K562 (cell line): ENCODE measurements around the gene SCN5A.

Experiments
- CEBPB ChIP-seq: fragments of 450-650 bp; IDR thresholded peaks from 2 replicates; pipeline ENCODE4 v1.6.1; 2016; ENCODE audit warnings: missing genetic modification characterization, missing compliant biosample characterization
- FOXM1 ChIP-seq, 2 experiments: fragments of 450-650 bp in 1 of 2; sonication (generic) in 1 of 2; formaldehyde crosslinking in 1 of 2; IDR thresholded peaks; 2 replicates each; pipeline versions ENCODE4 v1.6.1 to v1.9.0; 2017 to 2022; ENCODE audit warnings: low read depth in 2 of 2, mild to moderate bottlenecking in 2 of 2, missing genetic modification reagents in 1 of 2, moderate library complexity in 1 of 2
- GATA2 ChIP-seq: sonication (generic); formaldehyde crosslinking; IDR thresholded peaks from 2 replicates; pipeline ENCODE4 v1.4.0; 2020; ENCODE audit warnings: mild to moderate bottlenecking, missing genetic modification reagents
- MYNN ChIP-seq, 2 experiments: sonication (generic); formaldehyde crosslinking in 1 of 2; IDR thresholded peaks; 2 replicates each; pipeline versions ENCODE4 v1.5.0 to v1.6.1; 2016 to 2020; ENCODE audit warnings: antibody characterized with exemption in 1 of 2, missing genetic modification reagents in 1 of 2
- POLR2AphosphoS5 ChIP-seq: IDR thresholded peaks from 2 replicates; pipeline ENCODE4 v1.6.1; 2011; ENCODE audit warnings: mild to moderate bottlenecking, low read depth, low read length, moderate library complexity; ENCODE audit not compliant: control insufficient read depth, insufficient read depth
- TCF7L2 ChIP-seq: fragments of 150-350 bp; IDR thresholded peaks from 2 replicates; pipeline ENCODE4 v1.6.1; 2016; ENCODE audit warnings: low read depth, mild to moderate bottlenecking, low read length, moderate library complexity
- TOE1 ChIP-seq, 2 experiments: fragments of 450-650 bp in 1 of 2; sonication (generic) in 1 of 2; formaldehyde crosslinking in 1 of 2; IDR thresholded peaks; 2 replicates each; pipeline versions ENCODE4 v1.7.1 to v1.8.0; 2016 to 2022; ENCODE audit warnings: borderline replicate concordance in 2 of 2, mild to moderate bottlenecking in 2 of 2, antibody characterized with exemption in 1 of 2, inconsistent platforms in 1 of 2, low read depth in 1 of 2, missing genetic modification reagents in 1 of 2, moderate library complexity in 1 of 2
- ZNF384 ChIP-seq: IDR thresholded peaks from 2 replicates; pipeline ENCODE4 v1.6.1; 2012; ENCODE audit warnings: low read depth, low read length, improper control_type of control experiment
- ZNF436 ChIP-seq: fragments of 250-450, 450-650 bp; sonication (Bioruptor Pico); formaldehyde crosslinking; IDR thresholded peaks from 2 replicates; pipeline ENCODE4 v1.7.0; 2020; ENCODE audit warnings: mild to moderate bottlenecking
- ZNF589 ChIP-seq: fragments of 200-800 bp; sonication (Bioruptor generic); IDR thresholded peaks from 2 replicates; pipeline ENCODE4 v1.6.1; 2016; ENCODE audit warnings: low read depth, missing genetic modification characterization, missing compliant biosample characterization
- TF ChIP-seq, protein P1 (sequence below), 3 experiments: IDR thresholded peaks in 2 of 3; conservative IDR thresholded peaks in 1 of 3; 2 replicates each; pipeline ENCODE4 v1.5.1; 2011 to 2012; ENCODE audit warnings: low read length in 3 of 3, mild to moderate bottlenecking in 3 of 3, control low read depth in 2 of 3, improper control_type of control experiment in 1 of 3, inconsistent platforms in 1 of 3, low read depth in 1 of 3, mixed read lengths in 1 of 3, moderate library complexity in 1 of 3; ENCODE audit not compliant: insufficient read depth in 2 of 3
- TF ChIP-seq, protein P2 (sequence below), 2 experiments: fragments of 200-800 bp in 1 of 2; sonication (Bioruptor generic) in 1 of 2; sonication (generic) in 1 of 2; formaldehyde crosslinking in 1 of 2; IDR thresholded peaks in 1 of 2; conservative IDR thresholded peaks in 1 of 2; 2 replicates each; pipeline versions ENCODE4 v1.5.0 to v1.6.1; 2016 to 2020; ENCODE audit warnings: missing compliant biosample characterization in 1 of 2, missing genetic modification characterization in 1 of 2, missing genetic modification reagents in 1 of 2
- TF ChIP-seq, protein P3 (sequence below): sonication (generic); formaldehyde crosslinking; IDR thresholded peaks from 2 replicates; pipeline ENCODE4 v1.9.0; 2022; ENCODE audit warnings: mild to moderate bottlenecking, missing genetic modification reagents

DNA sequence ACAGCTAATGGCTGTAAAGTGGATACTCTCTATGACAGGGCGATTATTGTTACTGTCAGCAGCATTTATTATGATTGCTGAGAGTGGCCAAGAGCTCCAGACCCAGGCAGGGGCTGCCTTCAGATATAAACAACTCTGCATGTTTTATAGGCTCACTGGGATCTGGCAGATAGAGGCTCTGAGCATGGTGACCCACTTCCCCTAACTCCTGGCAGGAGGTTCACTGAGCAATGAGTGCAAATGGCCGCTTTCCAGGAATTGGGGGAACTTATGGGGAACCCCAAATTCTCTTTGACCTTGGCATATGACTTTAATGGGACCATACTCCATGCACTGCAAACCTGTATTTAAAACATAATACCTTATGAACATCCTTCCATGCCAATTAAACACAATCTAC is 59.0 kb downstream of the SCN5A start:
- TF ChIP-seq POLR2AphosphoS5 (no peak), GATA2 (CRISPR knock-in tag) (no peak), ZNF384 (no peak), TCF7L2 (no peak), TOE1 (IDR thresholded peaks at IDR 0.05; ENCODE audit: borderline replicate concordance) (no peak), TOE1 (CRISPR knock-in tag; IDR thresholded peaks at IDR 0.05; ENCODE audit: borderline replicate concordance, low read depth) (no peak), ZNF436 (no peak), CEBPB (tag) (no peak), ZNF589 (CRISPR knock-in tag) (no peak), MYNN (IDR thresholded peaks at IDR 0.05) (no peak), MYNN (CRISPR knock-in tag; IDR thresholded peaks at IDR 0.05) (no peak), FOXM1 (IDR thresholded peaks at IDR 0.05; ENCODE audit: low read depth) (no peak), FOXM1 (CRISPR knock-in tag; IDR thresholded peaks at IDR 0.05; ENCODE audit: low read depth) (no peak)
- TF ChIP-seq, protein P1, sequence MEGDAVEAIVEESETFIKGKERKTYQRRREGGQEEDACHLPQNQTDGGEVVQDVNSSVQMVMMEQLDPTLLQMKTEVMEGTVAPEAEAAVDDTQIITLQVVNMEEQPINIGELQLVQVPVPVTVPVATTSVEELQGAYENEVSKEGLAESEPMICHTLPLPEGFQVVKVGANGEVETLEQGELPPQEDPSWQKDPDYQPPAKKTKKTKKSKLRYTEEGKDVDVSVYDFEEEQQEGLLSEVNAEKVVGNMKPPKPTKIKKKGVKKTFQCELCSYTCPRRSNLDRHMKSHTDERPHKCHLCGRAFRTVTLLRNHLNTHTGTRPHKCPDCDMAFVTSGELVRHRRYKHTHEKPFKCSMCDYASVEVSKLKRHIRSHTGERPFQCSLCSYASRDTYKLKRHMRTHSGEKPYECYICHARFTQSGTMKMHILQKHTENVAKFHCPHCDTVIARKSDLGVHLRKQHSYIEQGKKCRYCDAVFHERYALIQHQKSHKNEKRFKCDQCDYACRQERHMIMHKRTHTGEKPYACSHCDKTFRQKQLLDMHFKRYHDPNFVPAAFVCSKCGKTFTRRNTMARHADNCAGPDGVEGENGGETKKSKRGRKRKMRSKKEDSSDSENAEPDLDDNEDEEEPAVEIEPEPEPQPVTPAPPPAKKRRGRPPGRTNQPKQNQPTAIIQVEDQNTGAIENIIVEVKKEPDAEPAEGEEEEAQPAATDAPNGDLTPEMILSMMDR (IDR thresholded peaks at IDR 0.05 in 2 of 3, conservative IDR thresholded peaks at IDR 0.05 in 1 of 3; ENCODE audit: insufficient read depth in 2 of 3, low read depth in 1 of 3, low read length in 3 of 3): no peak
- TF ChIP-seq, protein P2, sequence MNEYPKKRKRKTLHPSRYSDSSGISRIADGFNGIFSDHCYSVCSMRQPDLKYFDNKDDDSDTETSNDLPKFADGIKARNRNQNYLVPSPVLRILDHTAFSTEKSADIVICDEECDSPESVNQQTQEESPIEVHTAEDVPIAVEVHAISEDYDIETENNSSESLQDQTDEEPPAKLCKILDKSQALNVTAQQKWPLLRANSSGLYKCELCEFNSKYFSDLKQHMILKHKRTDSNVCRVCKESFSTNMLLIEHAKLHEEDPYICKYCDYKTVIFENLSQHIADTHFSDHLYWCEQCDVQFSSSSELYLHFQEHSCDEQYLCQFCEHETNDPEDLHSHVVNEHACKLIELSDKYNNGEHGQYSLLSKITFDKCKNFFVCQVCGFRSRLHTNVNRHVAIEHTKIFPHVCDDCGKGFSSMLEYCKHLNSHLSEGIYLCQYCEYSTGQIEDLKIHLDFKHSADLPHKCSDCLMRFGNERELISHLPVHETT (CRISPR knock-in tag; conservative IDR thresholded peaks at IDR 0.05 in 1 of 2, IDR thresholded peaks at IDR 0.05 in 1 of 2): no peak
- TF ChIP-seq, protein P3, sequence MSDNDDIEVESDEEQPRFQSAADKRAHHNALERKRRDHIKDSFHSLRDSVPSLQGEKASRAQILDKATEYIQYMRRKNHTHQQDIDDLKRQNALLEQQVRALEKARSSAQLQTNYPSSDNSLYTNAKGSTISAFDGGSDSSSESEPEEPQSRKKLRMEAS (CRISPR knock-in tag): no peak
